Astrocyte (in vitro differentiated cells and primary cell): ENCODE measurements around the gene CDK14. TPM values are rescaled to one million over a fixed set of nuclear protein-coding genes. Genes with fewer than 3 reads are reported as not detected.

Experiments
- DNase-seq: peaks from one replicate; pipeline ENCODE4 v3.0.0-alpha.2; 2010; ENCODE audit warnings: low read depth
- FAIRE-seq: peaks from 2 replicates; lab custom pipeline; 2011; peaks lifted over from hg19 to GRCh38; lab: Jason Lieb, UNC
- H2AFZ ChIP-seq: 2 replicates; pipeline ENCODE4 v1.6.0; 2012; ENCODE audit warnings: low read depth, low read length, inconsistent platforms
- H3K27ac ChIP-seq: 2 replicates; pipeline ENCODE4 v1.5.1; 2011; ENCODE audit warnings: low read depth, low read length, inconsistent platforms
- H3K27me3 ChIP-seq: 2 replicates; pipeline ENCODE4 v1.6.0; 2011; ENCODE audit warnings: low read length, inconsistent platforms; ENCODE audit not compliant: insufficient read depth
- H3K36me3 ChIP-seq: 2 replicates; pipeline ENCODE4 v1.5.1; 2011; ENCODE audit warnings: low read length, inconsistent platforms; ENCODE audit not compliant: insufficient read depth
- H3K4me1 ChIP-seq: 2 replicates; pipeline ENCODE4 v1.5.1; 2011; ENCODE audit warnings: low read length, inconsistent platforms; ENCODE audit not compliant: insufficient read depth
- H3K4me2 ChIP-seq: 2 replicates; pipeline ENCODE4 v1.6.0; 2012; ENCODE audit warnings: low read length, inconsistent platforms
- H3K4me3 ChIP-seq: 2 replicates; pipeline ENCODE4 v1.5.1; 2011; ENCODE audit warnings: low read depth, mild to moderate bottlenecking, low read length, inconsistent platforms; ENCODE audit not compliant: insufficient read depth
- H3K79me2 ChIP-seq: 2 replicates; pipeline ENCODE4 v1.6.0; 2012; ENCODE audit warnings: mild to moderate bottlenecking, low read length, inconsistent platforms; ENCODE audit not compliant: insufficient read depth
- H3K9ac ChIP-seq: 2 replicates; pipeline ENCODE4 v1.6.0; 2012; ENCODE audit warnings: mild to moderate bottlenecking, low read length, inconsistent platforms
- H3K9me3 ChIP-seq: 2 replicates; pipeline ENCODE4 v1.5.1; 2012; ENCODE audit warnings: low read depth, mild to moderate bottlenecking, low read length, inconsistent platforms; ENCODE audit not compliant: insufficient read depth
- H4K20me1 ChIP-seq: 2 replicates; pipeline ENCODE4 v1.6.0; 2012; ENCODE audit warnings: low read length, inconsistent platforms; ENCODE audit not compliant: insufficient read depth
- H3K27ac Mint-ChIP-seq: one replicate; pipeline ENCODE4 v1.8.0; 2021; ENCODE audit warnings: mild to moderate bottlenecking, mixed read lengths; ENCODE audit not compliant: unreplicated experiment
- H3K27me3 Mint-ChIP-seq: one replicate; pipeline ENCODE4 v1.8.0; 2021; ENCODE audit warnings: low read depth, mixed read lengths; ENCODE audit not compliant: unreplicated experiment
- H3K36me3 Mint-ChIP-seq: one replicate; pipeline ENCODE4 v1.8.0; 2021; ENCODE audit warnings: low read depth, mixed read lengths; ENCODE audit not compliant: unreplicated experiment
- H3K4me1 Mint-ChIP-seq: one replicate; pipeline ENCODE4 v1.8.0; 2021; ENCODE audit warnings: low read depth, mixed read lengths; ENCODE audit not compliant: unreplicated experiment
- H3K4me3 Mint-ChIP-seq: one replicate; pipeline ENCODE4 v1.8.0; 2021; ENCODE audit warnings: mild to moderate bottlenecking, moderate library complexity, mixed read lengths; ENCODE audit not compliant: unreplicated experiment
- H3K9me3 Mint-ChIP-seq: one replicate; pipeline ENCODE4 v1.8.0; 2021; ENCODE audit warnings: mild to moderate bottlenecking, mixed read lengths; ENCODE audit not compliant: unreplicated experiment
- CTCF ChIP-seq: IDR thresholded peaks from 2 replicates; pipeline ENCODE4 v1.5.1; 2011; ENCODE audit warnings: low read depth, mild to moderate bottlenecking, inconsistent platforms, low read length, moderate library complexity; ENCODE audit not compliant: insufficient read depth
- EZH2 ChIP-seq: IDR thresholded peaks from 2 replicates; pipeline ENCODE4 v1.6.1; 2012; ENCODE audit warnings: mild to moderate bottlenecking, low read length, inconsistent platforms; ENCODE audit not compliant: insufficient read depth
- total RNA-seq: library from RNA; stranded (reverse); gene quantifications from 2 replicates; pipeline ENCODE4 v1.2.1, GENCODE V29; 2021

Gene CDK14
- total RNA-seq, 1 donor from 2014 or later, result 30.2 TPM

DNA sequence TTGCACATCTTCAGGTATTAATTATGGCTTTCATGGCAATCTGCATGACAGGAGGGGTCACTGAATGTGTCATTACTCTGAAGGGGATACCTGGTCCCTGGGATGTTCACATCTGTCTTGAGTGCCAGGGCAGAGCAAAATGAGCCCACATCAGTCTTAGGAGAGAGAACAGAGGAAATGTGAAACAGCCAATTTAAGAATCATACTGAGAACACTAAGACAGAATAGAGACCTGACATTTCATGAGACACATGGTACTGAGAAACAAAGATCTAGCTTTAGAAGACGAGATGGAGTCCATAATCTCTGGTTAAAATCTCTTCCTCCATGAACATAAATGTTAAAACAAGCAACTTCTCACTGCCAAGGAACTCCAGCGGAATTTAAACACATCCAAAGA lies 634.0 kb downstream of the CDK14 start:
- peaks cover 34% of the 10 kb centered on the region for H3K27me3 Mint-ChIP-seq
- FAIRE-seq (no peak), DNase-seq (no peak)
- peaks cover 18% of the 10 kb centered on the region for H3K4me1 ChIP-seq
- H3K9me3 Mint-ChIP-seq, result peaks cover 2% of the 10 kb centered on the region
- H3K9me3 ChIP-seq, result no peaks in the 10 kb centered on the region
- no peak overlapping the region for H3K4me2 ChIP-seq
- no peak overlapping the region for H3K27ac Mint-ChIP-seq
- no peak overlapping the region for H3K9ac ChIP-seq
- H3K27ac ChIP-seq, result no peak overlapping the region
- H3K79me2 ChIP-seq, result no peaks in the 10 kb centered on the region
- H3K4me3 Mint-ChIP-seq, result no peak overlapping the region
- H3K27me3 ChIP-seq, result no peaks in the 10 kb centered on the region
- H4K20me1 ChIP-seq, result no peaks in the 10 kb centered on the region
- no peaks in the 10 kb centered on the region for H3K4me1 Mint-ChIP-seq
- no peaks in the 10 kb centered on the region for H3K36me3 Mint-ChIP-seq
- no peaks in the 10 kb centered on the region for H3K36me3 ChIP-seq
- no peak overlapping the region for H2AFZ ChIP-seq
- H3K4me3 ChIP-seq, result no peak overlapping the region
- TF ChIP-seq EZH2, result no peak
- no peak for TF ChIP-seq CTCF

DNA sequence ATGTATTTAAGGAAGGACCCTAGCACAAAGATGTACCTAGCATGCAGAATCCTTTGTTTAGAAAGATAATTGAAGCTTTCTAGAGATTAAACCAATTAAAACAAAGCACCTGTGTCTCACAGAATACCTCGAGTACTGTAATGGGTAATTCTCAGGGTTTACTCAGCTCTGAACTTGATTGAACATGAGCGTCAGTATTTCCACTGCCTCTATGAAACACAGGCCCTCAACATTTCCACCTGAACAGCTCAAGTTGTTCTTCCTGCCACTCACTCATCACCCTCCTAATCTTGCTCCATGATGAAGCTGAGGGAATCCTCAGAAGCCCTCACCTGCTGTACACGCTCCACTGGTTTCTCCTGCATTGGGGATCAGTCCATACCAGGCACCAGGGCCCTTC lies 634.4 kb downstream of the CDK14 start:
- Histone ChIP-seq H3K9ac (no peak overlapping the region), H3K4me1 (peaks cover 18% of the 10 kb centered on the region), H3K9me3 (no peaks in the 10 kb centered on the region), H2AFZ (no peak overlapping the region), H3K4me2 (no peak overlapping the region), H3K79me2 (no peaks in the 10 kb centered on the region), H4K20me1 (no peaks in the 10 kb centered on the region), H3K27me3 (no peaks in the 10 kb centered on the region), H3K27ac (no peak overlapping the region), H3K36me3 (no peaks in the 10 kb centered on the region), H3K4me3 (no peak overlapping the region)
- Mint-ChIP-seq H3K9me3 (peaks cover 2% of the 10 kb centered on the region), H3K4me3 (no peak overlapping the region), H3K27me3 (peaks cover 34% of the 10 kb centered on the region), H3K4me1 (no peaks in the 10 kb centered on the region), H3K27ac (no peak overlapping the region), H3K36me3 (no peaks in the 10 kb centered on the region)
- TF ChIP-seq CTCF (no peak), EZH2 (no peak)
- DNase-seq (no peak), FAIRE-seq (no peak)

DNA sequence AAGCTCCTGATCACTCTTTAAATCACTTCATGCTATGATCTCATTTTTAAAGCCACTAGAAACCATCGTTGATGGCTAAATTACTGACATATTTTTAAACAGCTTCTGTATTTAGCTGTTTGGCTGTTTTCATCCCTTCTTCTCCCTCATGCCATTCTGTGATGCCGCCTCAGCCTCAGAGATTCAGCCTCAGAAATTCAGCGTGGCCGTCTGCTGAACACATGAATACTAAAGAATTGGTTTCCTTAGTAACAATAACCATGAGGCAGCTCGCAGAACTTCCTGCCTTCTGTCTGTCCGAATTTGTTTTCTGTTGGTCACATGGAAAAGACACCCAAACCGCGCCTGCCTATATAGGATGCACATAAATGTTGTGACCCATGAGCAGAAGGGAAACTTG lies 637.1 kb downstream of the CDK14 start:
- H3K9me3 ChIP-seq, result no peaks in the 10 kb centered on the region
- H4K20me1 ChIP-seq, result no peaks in the 10 kb centered on the region
- H3K4me2 ChIP-seq, result peak overlapping the region; percentile 8
- Mint-ChIP-seq H3K4me3 (no peak overlapping the region), H3K4me1 (no peaks in the 10 kb centered on the region), H3K36me3 (no peaks in the 10 kb centered on the region), H3K27ac (no peak overlapping the region), H3K27me3 (peaks cover 36% of the 10 kb centered on the region), H3K9me3 (peaks cover 2% of the 10 kb centered on the region)
- H3K27me3 ChIP-seq, result no peaks in the 10 kb centered on the region
- H3K4me1 ChIP-seq, result peaks cover 10% of the 10 kb centered on the region
- no peak overlapping the region for H3K27ac ChIP-seq
- TF ChIP-seq EZH2 (no peak), CTCF (no peak)
- no peak overlapping the region for H2AFZ ChIP-seq
- H3K4me3 ChIP-seq, result no peak overlapping the region
- no peak for DNase-seq
- no peaks in the 10 kb centered on the region for H3K79me2 ChIP-seq
- H3K9ac ChIP-seq, result no peak overlapping the region
- no peak for FAIRE-seq
- no peaks in the 10 kb centered on the region for H3K36me3 ChIP-seq
